HepG2 (cell line): ENCODE measurements around the gene LECT2. TPM values are rescaled to one million over a fixed set of nuclear protein-coding genes. Genes with fewer than 3 reads are reported as not detected.
A peak's percentile ranks its signal among the peaks of the same experiment; 100 is the strongest.

Experiments used
- EHMT2 ChIP-seq: fragments of 200-600 bp; sonication (generic); IDR thresholded peaks from 2 replicates; pipeline ENCODE4 v1.7.0; 2017; ENCODE audit warnings: antibody characterized with exemption, low read depth, low read length, borderline replicate concordance
- FOSL2 ChIP-seq: sonication (generic); formaldehyde crosslinking; IDR thresholded peaks from 2 replicates; pipeline ENCODE4 v1.4.0; 2020; ENCODE audit warnings: missing genetic modification reagents
- HOXA7 ChIP-seq: sonication (generic); formaldehyde crosslinking; IDR thresholded peaks from 2 replicates; pipeline ENCODE4 v1.8.1; 2022; ENCODE audit warnings: mild to moderate bottlenecking, missing genetic modification reagents, moderate library complexity
- KMT2A ChIP-seq: sonication (generic); formaldehyde crosslinking; IDR thresholded peaks from 2 replicates; pipeline ENCODE4 v1.4.0; 2020; ENCODE audit warnings: missing genetic modification reagents
- MYNN ChIP-seq: sonication (generic); formaldehyde crosslinking; IDR thresholded peaks from 2 replicates; pipeline ENCODE4 v1.4.0; 2020; ENCODE audit warnings: mild to moderate bottlenecking, low read depth, missing genetic modification reagents
- NFE2 ChIP-seq: sonication (generic); formaldehyde crosslinking; IDR thresholded peaks from 2 replicates; pipeline ENCODE4 v1.4.0; 2020; ENCODE audit warnings: missing genetic modification reagents
- REL ChIP-seq: sonication (generic); formaldehyde crosslinking; conservative IDR thresholded peaks from 2 replicates; pipeline ENCODE4 v1.8.0; 2022; ENCODE audit warnings: mild to moderate bottlenecking, missing genetic modification reagents, moderate library complexity
- TBL1XR1 ChIP-seq: fragments of 150-350 bp; IDR thresholded peaks from 2 replicates; pipeline ENCODE4 v1.6.1; 2014; ENCODE audit warnings: borderline replicate concordance, low read length; ENCODE audit not compliant: partially characterized antibody
- TCF7 ChIP-seq: sonication (generic); IDR thresholded peaks from 2 replicates; pipeline ENCODE4 v1.6.1; 2016; ENCODE audit warnings: antibody characterized with exemption, low read depth
- ZNF124 ChIP-seq: sonication (generic); formaldehyde crosslinking; IDR thresholded peaks from 2 replicates; pipeline ENCODE4 v1.4.0; 2020; ENCODE audit warnings: missing genetic modification reagents
- ZNF253 ChIP-seq: sonication (generic); formaldehyde crosslinking; IDR thresholded peaks from 2 replicates; pipeline ENCODE4 v1.8.0; 2022; ENCODE audit warnings: mild to moderate bottlenecking, missing genetic modification reagents, borderline replicate concordance
- ZNF598 ChIP-seq: sonication (generic); formaldehyde crosslinking; IDR thresholded peaks from 2 replicates; pipeline ENCODE4 v1.5.1; 2020; ENCODE audit warnings: mild to moderate bottlenecking, missing genetic modification reagents, borderline replicate concordance
- ZNF720 ChIP-seq: sonication (generic); formaldehyde crosslinking; IDR thresholded peaks from 2 replicates; pipeline ENCODE4 v1.4.0; 2020; ENCODE audit warnings: missing genetic modification reagents
- ZNF776 ChIP-seq: sonication (generic); formaldehyde crosslinking; IDR thresholded peaks from 2 replicates; pipeline ENCODE4 v1.4.0; 2020; ENCODE audit warnings: mild to moderate bottlenecking, missing genetic modification reagents
- ZSCAN21 ChIP-seq: sonication (generic); formaldehyde crosslinking; IDR thresholded peaks from 2 replicates; pipeline ENCODE4 v1.8.0; 2022; ENCODE audit warnings: mild to moderate bottlenecking, missing genetic modification reagents, moderate library complexity, borderline replicate concordance
- polyA plus RNA-seq, 8 experiments: library from polyadenylated mRNA; depleted of rRNA in 3 of 8; stranded (reverse) in 7 of 8; unstranded in 1 of 8; fragments of >200 nt; fragmentation: Illumina TruSeq in 4 of 8; extraction: Trizol in 4 of 8; gene quantifications; 2 replicates each; pipeline versions ENCODE4 v1.2.1 to v1.2.3, GENCODE V29; 2011 to 2016; ENCODE audit warnings: low read depth in 4 of 8, missing spikeins in 1 of 8, mixed read lengths in 1 of 8; ENCODE audit not compliant: insufficient read depth in 1 of 8
- total RNA-seq, 5 experiments: library from RNA; depleted of rRNA; stranded (reverse); fragments of >200 nt; fragmentation: Illumina TruSeq; extraction: Trizol; gene quantifications; 2 replicates each; pipeline ENCODE4 v1.2.3, GENCODE V29; 2016; ENCODE audit warnings: low read depth in 1 of 5
- TF ChIP-seq, protein P1 (sequence below): sonication (generic); formaldehyde crosslinking; conservative IDR thresholded peaks from 2 replicates; pipeline ENCODE4 v1.8.0; 2022; ENCODE audit warnings: low read depth, missing genetic modification reagents
- TF ChIP-seq, protein P2 (sequence below): fragments of 450-650 bp; IDR thresholded peaks from 2 replicates; pipeline ENCODE4 v1.6.1; 2017
- TF ChIP-seq, protein P3 (sequence below): sonication (generic); formaldehyde crosslinking; IDR thresholded peaks from 2 replicates; pipeline ENCODE4 v1.5.0; 2020; ENCODE audit warnings: mild to moderate bottlenecking, missing genetic modification reagents
- TF ChIP-seq, protein P4 (sequence below): IDR thresholded peaks from 2 replicates; pipeline ENCODE4 v1.6.1; 2016; ENCODE audit warnings: missing compliant biosample characterization, missing genetic modification reagents, borderline replicate concordance
- TF ChIP-seq, protein P5 (sequence below): sonication (generic); formaldehyde crosslinking; IDR thresholded peaks from 2 replicates; pipeline ENCODE4 v1.8.1; 2023; ENCODE audit warnings: mild to moderate bottlenecking, inconsistent platforms, moderate library complexity, missing genetic modification reagents, borderline replicate concordance

Gene LECT2
- total and polyA plus RNA-seq, 2 of the 13 experiments (the other 11 are each of a cell fraction or from before 2014, with no cell fraction given) = not detected

DNA sequence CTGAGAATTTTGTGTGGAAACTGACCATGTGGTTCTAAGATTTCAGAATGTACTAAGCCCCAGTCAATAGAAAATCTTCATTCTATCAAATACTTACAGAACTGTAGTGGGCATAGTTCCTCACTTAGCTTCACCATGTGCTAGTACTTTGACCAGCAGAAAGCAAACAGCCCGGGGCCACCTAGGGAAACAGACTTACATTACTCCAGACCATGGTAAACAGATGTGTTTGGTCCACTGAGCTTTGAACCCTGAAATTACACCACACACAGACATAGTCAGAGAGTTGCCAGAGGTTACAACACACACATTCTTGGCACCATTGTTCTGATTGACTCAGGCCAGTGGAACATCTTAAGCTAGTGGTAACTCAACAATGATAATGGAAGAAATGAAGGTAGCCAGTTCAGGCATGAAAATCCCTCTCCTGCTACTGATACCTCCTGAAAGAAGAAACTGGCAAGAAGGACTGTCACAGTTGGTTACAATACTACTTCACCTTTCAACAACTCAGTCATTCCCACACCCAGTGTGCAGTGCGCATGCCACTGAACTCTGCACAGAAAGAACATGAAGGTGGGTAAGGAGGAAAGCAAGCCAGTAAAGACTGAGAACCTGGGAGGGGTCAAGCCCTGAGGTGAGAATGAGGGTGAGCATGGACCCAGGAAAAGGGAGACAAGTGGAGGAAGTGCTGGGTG is 18.7 kb upstream of the LECT2 start (continued):
- TF ChIP-seq, protein P1, sequence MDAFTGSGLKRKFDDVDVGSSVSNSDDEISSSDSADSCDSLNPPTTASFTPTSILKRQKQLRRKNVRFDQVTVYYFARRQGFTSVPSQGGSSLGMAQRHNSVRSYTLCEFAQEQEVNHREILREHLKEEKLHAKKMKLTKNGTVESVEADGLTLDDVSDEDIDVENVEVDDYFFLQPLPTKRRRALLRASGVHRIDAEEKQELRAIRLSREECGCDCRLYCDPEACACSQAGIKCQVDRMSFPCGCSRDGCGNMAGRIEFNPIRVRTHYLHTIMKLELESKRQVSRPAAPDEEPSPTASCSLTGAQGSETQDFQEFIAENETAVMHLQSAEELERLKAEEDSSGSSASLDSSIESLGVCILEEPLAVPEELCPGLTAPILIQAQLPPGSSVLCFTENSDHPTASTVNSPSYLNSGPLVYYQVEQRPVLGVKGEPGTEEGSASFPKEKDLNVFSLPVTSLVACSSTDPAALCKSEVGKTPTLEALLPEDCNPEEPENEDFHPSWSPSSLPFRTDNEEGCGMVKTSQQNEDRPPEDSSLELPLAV (CRISPR knock-in tag) = no peak
- TF ChIP-seq ZSCAN21 (CRISPR knock-in tag) = peak; percentile 98
- TF ChIP-seq HOXA7 = no peak
- peak; percentile 96 for TF ChIP-seq EHMT2
- peak; percentile 98 for TF ChIP-seq TBL1XR1
- TF ChIP-seq ZNF720 (CRISPR knock-in tag) = no peak
- TF ChIP-seq ZNF253 = no peak
- TF ChIP-seq REL = no peak
- no peak for TF ChIP-seq ZNF776
- peak; percentile 26; the same call in 1 of the 2 replicates for TF ChIP-seq KMT2A
- TF ChIP-seq NFE2 (CRISPR knock-in tag) = no peak
- TF ChIP-seq, protein P2, sequence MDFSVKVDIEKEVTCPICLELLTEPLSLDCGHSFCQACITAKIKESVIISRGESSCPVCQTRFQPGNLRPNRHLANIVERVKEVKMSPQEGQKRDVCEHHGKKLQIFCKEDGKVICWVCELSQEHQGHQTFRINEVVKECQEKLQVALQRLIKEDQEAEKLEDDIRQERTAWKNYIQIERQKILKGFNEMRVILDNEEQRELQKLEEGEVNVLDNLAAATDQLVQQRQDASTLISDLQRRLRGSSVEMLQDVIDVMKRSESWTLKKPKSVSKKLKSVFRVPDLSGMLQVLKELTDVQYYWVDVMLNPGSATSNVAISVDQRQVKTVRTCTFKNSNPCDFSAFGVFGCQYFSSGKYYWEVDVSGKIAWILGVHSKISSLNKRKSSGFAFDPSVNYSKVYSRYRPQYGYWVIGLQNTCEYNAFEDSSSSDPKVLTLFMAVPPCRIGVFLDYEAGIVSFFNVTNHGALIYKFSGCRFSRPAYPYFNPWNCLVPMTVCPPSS = no peak
- peak; percentile 96 for TF ChIP-seq FOSL2 (CRISPR knock-in tag)
- TF ChIP-seq ZNF598 = no peak
- TF ChIP-seq, protein P3, sequence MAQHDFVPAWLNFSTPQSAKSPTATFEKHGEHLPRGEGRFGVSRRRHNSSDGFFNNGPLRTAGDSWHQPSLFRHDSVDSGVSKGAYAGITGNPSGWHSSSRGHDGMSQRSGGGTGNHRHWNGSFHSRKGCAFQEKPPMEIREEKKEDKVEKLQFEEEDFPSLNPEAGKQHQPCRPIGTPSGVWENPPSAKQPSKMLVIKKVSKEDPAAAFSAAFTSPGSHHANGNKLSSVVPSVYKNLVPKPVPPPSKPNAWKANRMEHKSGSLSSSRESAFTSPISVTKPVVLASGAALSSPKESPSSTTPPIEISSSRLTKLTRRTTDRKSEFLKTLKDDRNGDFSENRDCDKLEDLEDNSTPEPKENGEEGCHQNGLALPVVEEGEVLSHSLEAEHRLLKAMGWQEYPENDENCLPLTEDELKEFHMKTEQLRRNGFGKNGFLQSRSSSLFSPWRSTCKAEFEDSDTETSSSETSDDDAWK (CRISPR knock-in tag) = no peak
- no peak for TF ChIP-seq MYNN (CRISPR knock-in tag)
- TF ChIP-seq ZNF124 (CRISPR knock-in tag) = no peak; the same call in 1 of the 2 replicates
- TF ChIP-seq, protein P4, sequence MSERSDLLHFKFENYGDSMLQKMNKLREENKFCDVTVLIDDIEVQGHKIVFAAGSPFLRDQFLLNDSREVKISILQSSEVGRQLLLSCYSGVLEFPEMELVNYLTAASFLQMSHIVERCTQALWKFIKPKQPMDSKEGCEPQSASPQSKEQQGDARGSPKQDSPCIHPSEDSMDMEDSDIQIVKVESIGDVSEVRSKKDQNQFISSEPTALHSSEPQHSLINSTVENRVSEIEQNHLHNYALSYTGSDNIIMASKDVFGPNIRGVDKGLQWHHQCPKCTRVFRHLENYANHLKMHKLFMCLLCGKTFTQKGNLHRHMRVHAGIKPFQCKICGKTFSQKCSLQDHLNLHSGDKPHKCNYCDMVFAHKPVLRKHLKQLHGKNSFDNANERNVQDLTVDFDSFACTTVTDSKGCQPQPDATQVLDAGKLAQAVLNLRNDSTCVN (CRISPR knock-in tag) = peak; percentile 59; the same call in 1 of the 2 replicates
- peak; percentile 88 for TF ChIP-seq TCF7
- TF ChIP-seq, protein P5, sequence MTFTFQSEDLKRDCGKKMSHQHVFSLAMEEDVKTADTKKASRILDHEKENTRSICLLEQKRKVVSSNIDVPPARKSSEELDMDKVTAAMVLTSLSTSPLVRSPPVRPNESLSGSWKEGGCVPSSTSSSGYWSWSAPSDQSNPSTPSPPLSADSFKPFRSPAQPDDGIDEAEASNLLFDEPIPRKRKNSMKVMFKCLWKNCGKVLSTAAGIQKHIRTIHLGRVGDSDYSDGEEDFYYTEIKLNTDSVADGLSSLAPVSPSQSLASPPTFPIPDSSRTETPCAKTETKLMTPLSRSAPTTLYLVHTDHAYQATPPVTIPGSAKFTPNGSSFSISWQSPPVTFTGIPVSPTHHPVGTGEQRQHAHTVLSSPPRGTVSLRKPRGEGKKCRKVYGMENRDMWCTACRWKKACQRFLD = no peak; the same call in 1 of the 2 replicates
